SK-N-MC (cell line): ENCODE results near the gene LGMN.

Experiments
- EZH2 ChIP-seq: fragments of 200-600 bp; sonication (generic); IDR thresholded peaks from one replicate; pipeline ENCODE4 v1.6.1; 2017; ENCODE audit warnings: antibody characterized with exemption
- POLR2AphosphoS5 ChIP-seq: IDR thresholded peaks from 2 replicates; pipeline ENCODE4 v1.6.1; 2012; ENCODE audit warnings: mild to moderate bottlenecking, low read depth, low read length, borderline replicate concordance

DNA sequence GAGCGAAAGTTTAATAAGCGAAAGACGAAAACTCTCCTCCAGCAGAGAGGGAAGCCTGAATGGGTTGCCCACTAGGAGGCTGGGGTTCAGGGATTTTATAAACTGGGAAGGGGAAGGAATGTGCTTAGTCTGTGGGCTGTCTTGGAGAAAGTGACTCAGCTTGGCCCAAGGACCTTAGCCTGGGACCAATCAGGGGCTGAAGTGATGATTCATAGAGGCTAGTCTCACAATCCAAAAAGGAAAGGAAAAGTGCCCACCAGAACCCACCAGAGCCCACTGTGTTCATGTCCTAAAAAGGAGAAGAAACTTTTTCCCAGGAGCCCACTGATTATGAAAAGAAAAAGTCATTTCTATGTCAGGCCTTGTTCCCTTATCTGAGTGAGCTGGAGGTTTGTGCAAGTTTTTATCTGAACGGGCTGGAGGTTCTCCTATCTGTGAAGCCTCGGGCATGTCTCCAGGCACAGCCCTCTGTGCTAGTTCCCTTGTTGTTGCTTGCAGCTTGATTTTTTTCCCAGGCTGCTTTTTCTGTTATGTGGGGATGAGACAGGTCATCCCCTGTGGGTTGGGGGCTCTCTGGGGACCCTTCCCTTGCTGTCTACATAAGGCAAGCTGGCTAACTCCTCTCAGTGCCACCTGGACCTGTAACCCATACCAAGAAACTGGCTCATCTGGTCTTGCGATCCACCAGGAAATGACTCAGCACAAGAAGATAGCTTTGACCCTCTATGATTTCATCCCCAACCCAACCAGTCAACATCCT lies 37.4 kb upstream of the LGMN start:
- TF ChIP-seq POLR2AphosphoS5, result no peak
- no peak for TF ChIP-seq EZH2
